Measurements from ENCODE around the gene DNM3.

DNA sequence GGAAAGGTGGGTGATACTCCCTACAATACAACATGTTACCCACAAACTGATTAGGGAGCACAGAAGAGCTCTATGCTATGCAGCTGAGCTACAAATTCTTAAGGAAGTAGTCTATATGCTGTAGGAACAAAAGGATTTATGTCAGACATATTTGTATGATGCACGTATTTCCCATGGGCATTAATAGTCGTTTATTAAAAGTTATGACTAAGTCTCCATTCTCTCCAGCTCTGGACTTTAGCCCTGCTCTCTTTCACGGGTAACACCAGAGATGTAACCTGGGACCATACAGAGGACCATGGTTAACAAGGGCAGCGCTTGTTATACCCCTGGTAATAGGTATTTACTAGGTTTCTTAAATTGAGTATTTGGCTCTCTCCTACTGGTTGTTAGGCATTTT lies 411.0 kb downstream of the DNM3 start:
- TF ChIP-seq CTCF (IDR thresholded peaks at IDR 0.05) (no peak), EZH2 (IDR thresholded peaks at IDR 0.05; ENCODE audit: borderline replicate concordance, insufficient read depth, low read depth, low read length, poor library complexity, severe bottlenecking) (no peak)
